Globus pallidus (tissue), 1 donor: Measurements from ENCODE around the gene TSPAN17.
"Not testable (repeated sequence)": the region's sequence is repeated elsewhere in the genome, so short reads cannot be mapped to it uniquely, and the experiment has no call there.

Source experiments
- DNase-seq: peaks from one replicate; pipeline ENCODE4 v3.0.0-alpha.2; 2015; ENCODE audit warnings: low spot score

The TSPAN17 gene

GRCh38 chr5:176680226-176680563 lies 32.9 kb downstream of the TSPAN17 start:
- no peak for DNase-seq

- no peak for DNase-seq
Observed at GRCh38 chr5:176682016-176682531, 34.8 kb downstream of the TSPAN17 start.

GRCh38 chr5:176685010-176685409 lies 37.7 kb downstream of the TSPAN17 start:
- no peak for DNase-seq

- no peak for DNase-seq
Observed at GRCh38 chr5:176687247-176687646, 40.0 kb downstream of the TSPAN17 start.

- no peak for DNase-seq
Observed at GRCh38 chr5:176687881-176688280, 40.6 kb downstream of the TSPAN17 start.

- no peak for DNase-seq
Observed at GRCh38 chr5:176690911-176691310, 43.6 kb downstream of the TSPAN17 start.

GRCh38 chr5:176691524-176691923 lies 44.2 kb downstream of the TSPAN17 start:
- DNase-seq: no peak

- no peak for DNase-seq
Observed at GRCh38 chr5:176692326-176692725, 45.0 kb downstream of the TSPAN17 start.

- DNase-seq: no peak
Observed at GRCh38 chr5:176692839-176693476, 45.7 kb downstream of the TSPAN17 start.

- no peak for DNase-seq
Observed at GRCh38 chr5:176693477-176693851, 46.2 kb downstream of the TSPAN17 start.

- DNase-seq: no peak
Observed at GRCh38 chr5:176694146-176694545, 46.9 kb downstream of the TSPAN17 start.

GRCh38 chr5:176694631-176695030 lies 47.3 kb downstream of the TSPAN17 start:
- DNase-seq: no peak

GRCh38 chr5:176695073-176695472 lies 47.8 kb downstream of the TSPAN17 start:
- DNase-seq: no peak

GRCh38 chr5:176697267-176697933 lies 50.1 kb downstream of the TSPAN17 start:
- DNase-seq: no peak

GRCh38 chr5:176697934-176698538 lies 50.8 kb downstream of the TSPAN17 start:
- DNase-seq: no peak

GRCh38 chr5:176699446-176699845 lies 52.2 kb downstream of the TSPAN17 start:
- not testable (repeated sequence) for DNase-seq

- DNase-seq: no peak
Observed at GRCh38 chr5:176700239-176700847, 53.1 kb downstream of the TSPAN17 start.

GRCh38 chr5:176702671-176703641 lies 55.7 kb downstream of the TSPAN17 start:
- no peak for DNase-seq

- DNase-seq: no peak
Observed at GRCh38 chr5:176703857-176704256, 56.6 kb downstream of the TSPAN17 start.

- no peak for DNase-seq
Observed at GRCh38 chr5:176704355-176704754, 57.1 kb downstream of the TSPAN17 start.

GRCh38 chr5:176704817-176705216 lies 57.5 kb downstream of the TSPAN17 start:
- DNase-seq: no peak
